Gastrocnemius medialis (tissue), 4 donors: ENCODE measurements around the gene ARMH1.

Experiments
- POLR2A ChIP-seq, 2 donors: fragments of 450-650 bp; IDR thresholded peaks; one replicate each; pipeline ENCODE4 v1.6.1; 2017; ENCODE audit warnings: antibody characterized with exemption in 2 of 2, mild to moderate bottlenecking in 2 of 2, moderate library complexity in 2 of 2
- TF ChIP-seq, protein P1 (sequence below), 5 experiments: fragments of 450-650 bp in 3 of 5; fragments of 200-600 bp in 2 of 5; sonication (generic) in 2 of 5; IDR thresholded peaks in 4 of 5; conservative IDR thresholded peaks in 1 of 5; 1 replicate in 4 of 5; 2 replicates in 1 of 5; pipeline ENCODE4 v1.5.1; 2016 to 2019; ENCODE audit warnings: antibody characterized with exemption in 5 of 5, mild to moderate bottlenecking in 3 of 5, moderate library complexity in 3 of 5

DNA sequence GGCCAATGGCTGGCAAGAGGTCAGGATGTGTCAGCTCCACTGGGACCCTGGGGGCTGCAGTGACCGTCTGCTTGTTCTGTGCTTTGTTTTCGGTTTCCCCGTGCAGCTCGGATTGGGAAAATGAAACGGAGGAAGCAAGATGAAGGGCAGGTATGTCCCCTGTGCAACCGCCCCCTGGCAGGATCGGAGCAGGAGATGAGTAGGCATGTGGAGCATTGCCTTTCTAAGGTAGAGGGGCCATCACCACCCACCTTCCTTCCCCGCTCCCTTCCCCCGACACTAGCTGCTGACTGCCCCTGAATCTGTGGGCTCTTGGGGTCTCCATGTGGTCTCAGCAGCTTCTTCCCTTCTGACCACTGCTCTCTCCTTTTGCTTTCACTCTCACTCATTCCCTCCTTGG, 39.1 kb upstream of the ARMH1 start:
- TF ChIP-seq, protein P1, sequence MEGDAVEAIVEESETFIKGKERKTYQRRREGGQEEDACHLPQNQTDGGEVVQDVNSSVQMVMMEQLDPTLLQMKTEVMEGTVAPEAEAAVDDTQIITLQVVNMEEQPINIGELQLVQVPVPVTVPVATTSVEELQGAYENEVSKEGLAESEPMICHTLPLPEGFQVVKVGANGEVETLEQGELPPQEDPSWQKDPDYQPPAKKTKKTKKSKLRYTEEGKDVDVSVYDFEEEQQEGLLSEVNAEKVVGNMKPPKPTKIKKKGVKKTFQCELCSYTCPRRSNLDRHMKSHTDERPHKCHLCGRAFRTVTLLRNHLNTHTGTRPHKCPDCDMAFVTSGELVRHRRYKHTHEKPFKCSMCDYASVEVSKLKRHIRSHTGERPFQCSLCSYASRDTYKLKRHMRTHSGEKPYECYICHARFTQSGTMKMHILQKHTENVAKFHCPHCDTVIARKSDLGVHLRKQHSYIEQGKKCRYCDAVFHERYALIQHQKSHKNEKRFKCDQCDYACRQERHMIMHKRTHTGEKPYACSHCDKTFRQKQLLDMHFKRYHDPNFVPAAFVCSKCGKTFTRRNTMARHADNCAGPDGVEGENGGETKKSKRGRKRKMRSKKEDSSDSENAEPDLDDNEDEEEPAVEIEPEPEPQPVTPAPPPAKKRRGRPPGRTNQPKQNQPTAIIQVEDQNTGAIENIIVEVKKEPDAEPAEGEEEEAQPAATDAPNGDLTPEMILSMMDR (IDR thresholded peaks at IDR 0.05 in 4 of 5, conservative IDR thresholded peaks at IDR 0.05 in 1 of 5) = no peak
- TF ChIP-seq POLR2A (IDR thresholded peaks at IDR 0.05) = no peak
